Stomach (tissue), 4 donors: ENCODE results near the gene NCOR1.

Source experiments
- CTCF ChIP-seq, 7 experiments: fragments of 450-650 bp in 4 of 7; fragments of 200-600 bp in 3 of 7; sonication (generic) in 3 of 7; IDR thresholded peaks; one replicate each; pipeline ENCODE4 v1.5.1; 2016 to 2019; ENCODE audit warnings: antibody characterized with exemption in 7 of 7, control low read depth in 2 of 7, mild to moderate bottlenecking in 1 of 7
- EP300 ChIP-seq: sonication (generic); formaldehyde crosslinking; IDR thresholded peaks from one replicate; pipeline ENCODE4 v1.6.1; 2017; ENCODE audit warnings: antibody characterized with exemption
- POLR2A ChIP-seq, 4 donors: fragments of 450-650 bp; IDR thresholded peaks; one replicate each; pipeline ENCODE4 v1.6.1; 2016; ENCODE audit warnings: antibody characterized with exemption in 4 of 4, control low read depth in 2 of 4, mild to moderate bottlenecking in 1 of 4, moderate library complexity in 1 of 4
- POLR2AphosphoS5 ChIP-seq, 3 donors: sonication (generic); formaldehyde crosslinking; IDR thresholded peaks; one replicate each; pipeline ENCODE4 v1.6.1; 2016; ENCODE audit warnings: antibody characterized with exemption in 3 of 3

DNA sequence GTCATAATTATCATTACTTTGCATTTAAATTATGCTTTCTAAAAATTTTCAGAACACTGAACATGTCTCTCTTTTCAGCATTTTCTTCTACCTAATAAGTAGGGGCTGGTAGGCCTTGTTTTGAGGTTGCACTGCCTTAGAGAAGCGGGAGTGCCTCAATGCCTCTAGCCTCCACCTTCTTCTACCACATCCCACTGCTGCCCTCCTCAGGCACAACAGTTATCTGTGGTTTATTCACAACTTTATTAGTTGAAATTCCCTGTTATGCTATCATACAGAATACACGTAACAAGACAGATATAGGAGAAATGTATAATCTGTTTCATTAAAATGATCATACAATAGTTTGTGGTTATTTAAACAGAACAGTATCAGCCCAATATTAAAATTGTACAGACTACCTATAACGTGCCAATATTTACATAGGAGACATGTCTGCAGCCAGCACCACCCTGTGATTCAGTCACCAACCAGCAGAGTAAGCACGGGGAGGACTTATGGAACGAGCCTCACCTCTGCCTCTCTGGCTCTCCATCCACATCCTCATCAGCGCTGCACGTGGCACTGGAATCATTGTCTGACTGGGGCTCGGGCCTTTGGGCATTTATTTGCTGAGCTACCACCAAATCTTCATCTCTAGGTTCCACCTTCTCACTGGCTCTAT is 114.5 kb downstream of the NCOR1 start:
- TF ChIP-seq CTCF (IDR thresholded peaks at IDR 0.05): no peak
- TF ChIP-seq POLR2A (IDR thresholded peaks at IDR 0.05): no peak
- no peak for TF ChIP-seq EP300
- no peak for TF ChIP-seq POLR2AphosphoS5 (IDR thresholded peaks at IDR 0.05)
